GM21529 (cell line): ENCODE measurements around the gene SH3RF3.
"Not testable (repeated sequence)": the region's sequence is repeated elsewhere in the genome, so short reads cannot be mapped to it uniquely, and the experiment has no call there.

Experiments used
- ATAC-seq: cut with Tn5 transposase; IDR thresholded peaks from one replicate; pipeline ENCODE4 v1.9.1; 2021; ENCODE audit not compliant: unreplicated experiment

SH3RF3 gene

GRCh38 chr2:109117780-109118179, 11.2 kb upstream of the SH3RF3 start:
- ATAC-seq = no peak

- ATAC-seq = no peak
Observed at GRCh38 chr2:109118321-109118720, 10.7 kb upstream of the SH3RF3 start.

GRCh38 chr2:109120166-109120565, 8.8 kb upstream of the SH3RF3 start:
- no peak for ATAC-seq

- ATAC-seq = not testable (repeated sequence)
Observed at GRCh38 chr2:109120686-109121085, 8.3 kb upstream of the SH3RF3 start.

- no peak for ATAC-seq
Observed at GRCh38 chr2:109123586-109124201, 5.3 kb upstream of the SH3RF3 start.

GRCh38 chr2:109124982-109125592, 3.9 kb upstream of the SH3RF3 start:
- no peak for ATAC-seq

GRCh38 chr2:109125593-109126500, 3.2 kb upstream of the SH3RF3 start:
- no peak for ATAC-seq

- ATAC-seq = no peak
Observed at GRCh38 chr2:109126501-109126860, 2.5 kb upstream of the SH3RF3 start.

GRCh38 chr2:109127556-109127955, 1.4 kb upstream of the SH3RF3 start:
- ATAC-seq = no peak

- ATAC-seq = peak; percentile 62
Observed at GRCh38 chr2:109128048-109128615, 873 bp upstream of the SH3RF3 start.

- ATAC-seq = no peak
Observed at GRCh38 chr2:109129356-109129920, 433 bp downstream of the SH3RF3 start.

GRCh38 chr2:109129921-109130722, 1.1 kb downstream of the SH3RF3 start:
- no peak for ATAC-seq

GRCh38 chr2:109130723-109130995, 1.7 kb downstream of the SH3RF3 start:
- no peak for ATAC-seq

GRCh38 chr2:109131777-109132176, 2.8 kb downstream of the SH3RF3 start:
- no peak for ATAC-seq

- ATAC-seq = no peak
Observed at GRCh38 chr2:109132626-109133025, 3.6 kb downstream of the SH3RF3 start.

- ATAC-seq = no peak
Observed at GRCh38 chr2:109133746-109134145, 4.7 kb downstream of the SH3RF3 start.

- ATAC-seq = no peak
Observed at GRCh38 chr2:109134741-109135358, 5.8 kb downstream of the SH3RF3 start.

GRCh38 chr2:109135359-109136197, 6.6 kb downstream of the SH3RF3 start:
- ATAC-seq = no peak

GRCh38 chr2:109136542-109136941, 7.5 kb downstream of the SH3RF3 start:
- no peak for ATAC-seq
